ENCODE data around the gene ZSWIM5.

Gene ZSWIM5

GRCh38 chr1:45035631-45036301 lies 170.6 kb downstream of the ZSWIM5 start:
- in situ Hi-C loops (cut with MboI; ENCODE audit: low sequenced_read_pairs): no loop called here

GRCh38 chr1:45033356-45033755 lies 173.0 kb downstream of the ZSWIM5 start:
- in situ Hi-C loops (cut with MboI; ENCODE audit: low sequenced_read_pairs): no loop called here

GRCh38 chr1:45032837-45033236 lies 173.6 kb downstream of the ZSWIM5 start:
- in situ Hi-C loops (cut with MboI; ENCODE audit: low sequenced_read_pairs): no loop called here

GRCh38 chr1:45026446-45026845 lies 180.0 kb downstream of the ZSWIM5 start:
- in situ Hi-C loops (cut with MboI; ENCODE audit: low sequenced_read_pairs): no loop called here

GRCh38 chr1:45023663-45024062 lies 182.7 kb downstream of the ZSWIM5 start:
- in situ Hi-C loops (cut with MboI; ENCODE audit: low sequenced_read_pairs): loop anchor here (25.0 kb wide), 2 partner anchors 211 to 539 kb away; partner anchors contain the start of genes AKR1A1, BTBD19, DYNLT4 and PLK3

- in situ Hi-C loops (cut with MboI; ENCODE audit: low sequenced_read_pairs): loop anchor here (10.0 to 25.0 kb wide), 4 partner anchors 206 to 544 kb away; partner anchors contain the start of genes AKR1A1, BTBD19, DYNLT4 and PLK3
Measured at GRCh38 chr1:45018599-45019230, 187.7 kb downstream of the ZSWIM5 start.

GRCh38 chr1:45016767-45017166 lies 189.6 kb downstream of the ZSWIM5 start:
- in situ Hi-C loops (cut with MboI; ENCODE audit: low sequenced_read_pairs): loop anchor here (10.0 to 25.0 kb wide), 4 partner anchors 204 to 546 kb away; partner anchors contain the start of genes AKR1A1, BTBD19, DYNLT4 and PLK3

- in situ Hi-C loops (cut with MboI; ENCODE audit: low sequenced_read_pairs): loop anchor here (10.0 to 25.0 kb wide), 4 partner anchors 204 to 546 kb away; partner anchors contain the start of genes AKR1A1, BTBD19, DYNLT4 and PLK3
Measured at GRCh38 chr1:45016090-45016697, 190.2 kb downstream of the ZSWIM5 start.

GRCh38 chr1:45015683-45016082 lies 190.7 kb downstream of the ZSWIM5 start:
- in situ Hi-C loops (cut with MboI; ENCODE audit: low sequenced_read_pairs): loop anchor here (10.0 to 25.0 kb wide), 4 partner anchors 203 to 547 kb away; partner anchors contain the start of genes AKR1A1, BTBD19, DYNLT4 and PLK3

GRCh38 chr1:45014321-45015028 lies 191.9 kb downstream of the ZSWIM5 start:
- in situ Hi-C loops (cut with MboI; ENCODE audit: low sequenced_read_pairs): loop anchor here (10.0 to 25.0 kb wide), 4 partner anchors 202 to 548 kb away; partner anchors contain the start of genes AKR1A1, BTBD19, DYNLT4 and PLK3

- in situ Hi-C loops (cut with MboI; ENCODE audit: low sequenced_read_pairs): loop anchor here (10.0 to 25.0 kb wide), 4 partner anchors 201 to 549 kb away; partner anchors contain the start of genes AKR1A1, BTBD19, DYNLT4 and PLK3
Measured at GRCh38 chr1:45013551-45014209, 192.7 kb downstream of the ZSWIM5 start.

GRCh38 chr1:45012639-45013278 lies 193.6 kb downstream of the ZSWIM5 start:
- in situ Hi-C loops (cut with MboI; ENCODE audit: low sequenced_read_pairs): loop anchor here (10.0 to 25.0 kb wide), 4 partner anchors 200 to 550 kb away; partner anchors contain the start of genes AKR1A1, BTBD19, DYNLT4 and PLK3

GRCh38 chr1:45011837-45012638 lies 194.4 kb downstream of the ZSWIM5 start, which contains the start of gene UROD:
TSS of gene UROD (plus strand) at chr1:45012254. CDS start at chr1:45012266, 12 bp downstream.
- in situ Hi-C loops (cut with MboI; ENCODE audit: low sequenced_read_pairs): loop anchor here (10.0 to 25.0 kb wide), 4 partner anchors 200 to 550 kb away; partner anchors contain the start of genes AKR1A1, BTBD19, DYNLT4 and PLK3

GRCh38 chr1:45010855-45011811 lies 195.3 kb downstream of the ZSWIM5 start, which contains the start of gene HECTD3:
TSS of gene HECTD3 (minus strand) at chr1:45011324. CDS start at chr1:45011257, 67 bp downstream.
- in situ Hi-C loops (cut with MboI; ENCODE audit: low sequenced_read_pairs): loop anchor here (10.0 to 25.0 kb wide), 4 partner anchors 199 to 551 kb away; partner anchors contain the start of genes AKR1A1, BTBD19, DYNLT4 and PLK3

GRCh38 chr1:45009956-45010854 lies 196.2 kb downstream of the ZSWIM5 start:
- in situ Hi-C loops (cut with MboI; ENCODE audit: low sequenced_read_pairs): loop anchor here (10.0 to 25.0 kb wide), 4 partner anchors 198 to 552 kb away; partner anchors contain the start of genes AKR1A1, BTBD19, DYNLT4 and PLK3
